HUES48 (cell line): ENCODE measurements around the gene PID1.

Source experiments
- H3K27ac ChIP-seq: one replicate; pipeline ENCODE4 v1.7.0; 2013; ENCODE audit warnings: low read depth, low read length, inconsistent platforms
- H3K27me3 ChIP-seq: 2 replicates; pipeline ENCODE4 v1.6.1; 2013; ENCODE audit warnings: mild to moderate bottlenecking, low read length; ENCODE audit not compliant: control insufficient read depth, insufficient read depth
- H3K36me3 ChIP-seq: 2 replicates; pipeline ENCODE4 v1.6.1; 2013; ENCODE audit warnings: low read length; ENCODE audit not compliant: control insufficient read depth, insufficient read depth
- H3K4me1 ChIP-seq: 2 replicates; pipeline ENCODE4 v1.6.1; 2013; ENCODE audit warnings: mild to moderate bottlenecking, low read length; ENCODE audit not compliant: control insufficient read depth, insufficient read depth
- H3K4me3 ChIP-seq: 2 replicates; pipeline ENCODE4 v1.5.1; 2013; ENCODE audit warnings: mild to moderate bottlenecking, low read depth, low read length
- H3K9ac ChIP-seq: 2 replicates; pipeline ENCODE4 v1.6.1; 2013; ENCODE audit warnings: mild to moderate bottlenecking, low read depth, low read length, moderate library complexity
- H3K9me3 ChIP-seq: 2 replicates; pipeline ENCODE4 v1.6.1; 2013; ENCODE audit warnings: low read length; ENCODE audit not compliant: control insufficient read depth, insufficient read depth

The PID1 gene

GRCh38 chr2:229153951-229154350 is 117.1 kb downstream of the PID1 start:
- no peak overlapping the region for H3K4me3 ChIP-seq
- H3K4me1 ChIP-seq = no peaks in the 10 kb centered on the region
- no peak overlapping the region for H3K9ac ChIP-seq
- H3K9me3 ChIP-seq = no peaks in the 10 kb centered on the region
- H3K27me3 ChIP-seq = no peaks in the 10 kb centered on the region
- H3K27ac ChIP-seq = no peak overlapping the region
- H3K36me3 ChIP-seq = no peaks in the 10 kb centered on the region

- Histone ChIP-seq H3K9ac (no peak overlapping the region), H3K4me1 (no peaks in the 10 kb centered on the region), H3K4me3 (no peak overlapping the region), H3K27me3 (no peaks in the 10 kb centered on the region), H3K27ac (no peak overlapping the region), H3K9me3 (no peaks in the 10 kb centered on the region), H3K36me3 (no peaks in the 10 kb centered on the region)
Measured at GRCh38 chr2:229153267-229153666, 117.8 kb downstream of the PID1 start.

- Histone ChIP-seq H3K9ac (no peak overlapping the region), H3K27ac (no peak overlapping the region)
Measured at GRCh38 chr2:229152674-229153073, 118.4 kb downstream of the PID1 start.

GRCh38 chr2:229150317-229150716 is 120.8 kb downstream of the PID1 start:
- H3K4me3 ChIP-seq = no peak overlapping the region
- no peak overlapping the region for H3K9ac ChIP-seq
- no peak overlapping the region for H3K27ac ChIP-seq
- no peaks in the 10 kb centered on the region for H3K36me3 ChIP-seq
- no peaks in the 10 kb centered on the region for H3K9me3 ChIP-seq
- H3K4me1 ChIP-seq = no peaks in the 10 kb centered on the region
- no peaks in the 10 kb centered on the region for H3K27me3 ChIP-seq

More at GRCh38 chr2:229152674-229153073, 118.4 kb downstream of the PID1 start:
- H3K4me3 ChIP-seq = no peak overlapping the region
- no peaks in the 10 kb centered on the region for H3K27me3 ChIP-seq
- no peaks in the 10 kb centered on the region for H3K36me3 ChIP-seq
- no peaks in the 10 kb centered on the region for H3K9me3 ChIP-seq
- H3K4me1 ChIP-seq = no peaks in the 10 kb centered on the region

- no peaks in the 10 kb centered on the region for H3K27me3 ChIP-seq
- H3K9me3 ChIP-seq = no peaks in the 10 kb centered on the region
- H3K4me1 ChIP-seq = no peaks in the 10 kb centered on the region
- H3K9ac ChIP-seq = no peak overlapping the region
- no peak overlapping the region for H3K27ac ChIP-seq
- no peak overlapping the region for H3K4me3 ChIP-seq
- no peaks in the 10 kb centered on the region for H3K36me3 ChIP-seq
Measured at GRCh38 chr2:229141424-229142025, 129.6 kb downstream of the PID1 start.

GRCh38 chr2:229137639-229138038 is 133.4 kb downstream of the PID1 start:
- H3K4me3 ChIP-seq = no peak overlapping the region
- no peaks in the 10 kb centered on the region for H3K4me1 ChIP-seq
- no peaks in the 10 kb centered on the region for H3K36me3 ChIP-seq
- no peak overlapping the region for H3K9ac ChIP-seq
- H3K9me3 ChIP-seq = no peaks in the 10 kb centered on the region
- no peak overlapping the region for H3K27ac ChIP-seq
- no peaks in the 10 kb centered on the region for H3K27me3 ChIP-seq

- H3K4me3 ChIP-seq = no peak overlapping the region
- H3K27me3 ChIP-seq = no peaks in the 10 kb centered on the region
Measured at GRCh38 chr2:229137066-229137465, 134.0 kb downstream of the PID1 start.

GRCh38 chr2:229133155-229133772 is 137.8 kb downstream of the PID1 start:
- no peak overlapping the region for H3K9ac ChIP-seq
- no peaks in the 10 kb centered on the region for H3K27me3 ChIP-seq

More at GRCh38 chr2:229137066-229137465, 134.0 kb downstream of the PID1 start:
- H3K27ac ChIP-seq = no peak overlapping the region
- H3K36me3 ChIP-seq = no peaks in the 10 kb centered on the region
- H3K4me1 ChIP-seq = no peaks in the 10 kb centered on the region
- H3K9me3 ChIP-seq = no peaks in the 10 kb centered on the region
- no peak overlapping the region for H3K9ac ChIP-seq

GRCh38 chr2:229132236-229132635 is 138.9 kb downstream of the PID1 start:
- Histone ChIP-seq H3K4me1 (no peaks in the 10 kb centered on the region), H3K4me3 (no peak overlapping the region), H3K9me3 (no peaks in the 10 kb centered on the region), H3K27ac (no peak overlapping the region), H3K9ac (no peak overlapping the region), H3K27me3 (no peaks in the 10 kb centered on the region), H3K36me3 (no peaks in the 10 kb centered on the region)

More at GRCh38 chr2:229133155-229133772, 137.8 kb downstream of the PID1 start:
- Histone ChIP-seq H3K27ac (no peak overlapping the region), H3K4me1 (no peaks in the 10 kb centered on the region), H3K4me3 (no peak overlapping the region), H3K36me3 (no peaks in the 10 kb centered on the region), H3K9me3 (no peaks in the 10 kb centered on the region)

- Histone ChIP-seq H3K9ac (no peak overlapping the region), H3K27me3 (no peaks in the 10 kb centered on the region), H3K9me3 (no peaks in the 10 kb centered on the region), H3K4me3 (no peak overlapping the region), H3K36me3 (no peaks in the 10 kb centered on the region), H3K27ac (no peak overlapping the region), H3K4me1 (no peaks in the 10 kb centered on the region)
Measured at GRCh38 chr2:229130522-229130921, 140.6 kb downstream of the PID1 start.

GRCh38 chr2:229129738-229130371 is 141.2 kb downstream of the PID1 start:
- Histone ChIP-seq H3K4me1 (no peaks in the 10 kb centered on the region), H3K27ac (no peak overlapping the region), H3K36me3 (no peaks in the 10 kb centered on the region), H3K27me3 (no peaks in the 10 kb centered on the region), H3K4me3 (no peak overlapping the region), H3K9me3 (no peaks in the 10 kb centered on the region), H3K9ac (no peak overlapping the region)
